Epithelial cell of proximal tubule (primary cell): ENCODE measurements around the gene CLTA. TPM values are rescaled to one million over a fixed set of nuclear protein-coding genes. Genes with fewer than 3 reads are reported as not detected.
A peak's percentile ranks its signal among the peaks of the same experiment; 100 is the strongest.
"Not testable (repeated sequence)": the region's sequence is repeated elsewhere in the genome, so short reads cannot be mapped to it uniquely, and the experiment has no call there.

Experiments used
- DNase-seq: peaks from one replicate; pipeline ENCODE4 v3.0.0-alpha.2; 2011; ENCODE audit warnings: low read depth
- H3K4me3 ChIP-seq: 2 replicates; pipeline ENCODE4 v1.5.1; 2011; ENCODE audit warnings: low read depth, mild to moderate bottlenecking, low read length
- CTCF ChIP-seq: conservative IDR thresholded peaks from 2 replicates; pipeline ENCODE4 v1.5.1; 2012; ENCODE audit warnings: low read depth, mild to moderate bottlenecking, low read length
- total RNA-seq: library from RNA; depleted of rRNA; stranded (reverse); fragments of >200 nt; gene quantifications from 2 replicates; pipeline ENCODE4 v1.2.3, GENCODE V29; 2015

The CLTA gene
- total RNA-seq, 1 donor from 2014 or later = 461 TPM

GRCh38 chr9:36158917-36159316, 31.8 kb upstream of the CLTA start:
- no peak overlapping the region for H3K4me3 ChIP-seq
- TF ChIP-seq CTCF = no peak
- no peak for DNase-seq

GRCh38 chr9:36159509-36159908, 31.2 kb upstream of the CLTA start:
- H3K4me3 ChIP-seq, DNase-seq: not testable (repeated sequence)

- DNase-seq, H3K4me3 ChIP-seq: not testable (repeated sequence)
Observed at GRCh38 chr9:36160126-36160525, 30.6 kb upstream of the CLTA start.

- no peak for DNase-seq
- no peak for TF ChIP-seq CTCF
Observed at GRCh38 chr9:36161187-36161586, 29.5 kb upstream of the CLTA start.

GRCh38 chr9:36162211-36162738, 28.4 kb upstream of the CLTA start:
- TF ChIP-seq CTCF = no peak
- DNase-seq = no peak

More at GRCh38 chr9:36161187-36161586, 29.5 kb upstream of the CLTA start:
- H3K4me3 ChIP-seq = no peak overlapping the region

GRCh38 chr9:36163049-36163785, 27.5 kb upstream of the CLTA start:
- peak; percentile 33 for DNase-seq
- H3K4me3 ChIP-seq = no peak overlapping the region
- no peak for TF ChIP-seq CTCF

More at GRCh38 chr9:36162211-36162738, 28.4 kb upstream of the CLTA start:
- no peak overlapping the region for H3K4me3 ChIP-seq

GRCh38 chr9:36163786-36164170, 26.9 kb upstream of the CLTA start:
- TF ChIP-seq CTCF = no peak
- no peak overlapping the region for H3K4me3 ChIP-seq
- peak; percentile 62 for DNase-seq

- no peak for DNase-seq
- H3K4me3 ChIP-seq = no peak overlapping the region
- TF ChIP-seq CTCF = no peak
Observed at GRCh38 chr9:36164372-36164771, 26.3 kb upstream of the CLTA start.
